Measurements from ENCODE around the gene RARRES1. TPM values are rescaled to one million over a fixed set of nuclear protein-coding genes. Genes with fewer than 3 reads are reported as not detected.

Gene RARRES1
- total and polyA plus RNA-seq, 7 donors: 0.69 to 28.1 (median 2.9) TPM

GRCh38 chr3:158658889-158659288 lies 73.4 kb downstream of the RARRES1 start:
- no peaks in the 10 kb centered on the region for H3K27me3 ChIP-seq (ENCODE audit: insufficient read depth in 3 of 3, low read length in 2 of 3)
- 92 to 95% (median 95%) methylated on average over 7 of the region's 7 CpGs for WGBS, 3 donors
- intact Hi-C loops (cut with DNase I): loop anchor here in 1 of 2 donors (5.0 kb wide), 1 partner anchor 133 kb away; no protein-coding TSS in a partner anchor
- TF ChIP-seq, protein P1, sequence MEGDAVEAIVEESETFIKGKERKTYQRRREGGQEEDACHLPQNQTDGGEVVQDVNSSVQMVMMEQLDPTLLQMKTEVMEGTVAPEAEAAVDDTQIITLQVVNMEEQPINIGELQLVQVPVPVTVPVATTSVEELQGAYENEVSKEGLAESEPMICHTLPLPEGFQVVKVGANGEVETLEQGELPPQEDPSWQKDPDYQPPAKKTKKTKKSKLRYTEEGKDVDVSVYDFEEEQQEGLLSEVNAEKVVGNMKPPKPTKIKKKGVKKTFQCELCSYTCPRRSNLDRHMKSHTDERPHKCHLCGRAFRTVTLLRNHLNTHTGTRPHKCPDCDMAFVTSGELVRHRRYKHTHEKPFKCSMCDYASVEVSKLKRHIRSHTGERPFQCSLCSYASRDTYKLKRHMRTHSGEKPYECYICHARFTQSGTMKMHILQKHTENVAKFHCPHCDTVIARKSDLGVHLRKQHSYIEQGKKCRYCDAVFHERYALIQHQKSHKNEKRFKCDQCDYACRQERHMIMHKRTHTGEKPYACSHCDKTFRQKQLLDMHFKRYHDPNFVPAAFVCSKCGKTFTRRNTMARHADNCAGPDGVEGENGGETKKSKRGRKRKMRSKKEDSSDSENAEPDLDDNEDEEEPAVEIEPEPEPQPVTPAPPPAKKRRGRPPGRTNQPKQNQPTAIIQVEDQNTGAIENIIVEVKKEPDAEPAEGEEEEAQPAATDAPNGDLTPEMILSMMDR (IDR thresholded peaks at IDR 0.05): no peak
- H3K9me3 ChIP-seq: no peaks in the 10 kb centered on the region
- H3K27ac ChIP-seq: no peak overlapping the region
- H3K36me3 ChIP-seq (ENCODE audit: insufficient read depth in 1 of 2, low read depth in 1 of 2): peaks cover 9 to 96% of the 10 kb centered on the region in 2 donors
- H3K4me1 ChIP-seq: no peaks in the 10 kb centered on the region
- no peak overlapping the region for H3K4me3 ChIP-seq
- DNase-seq (no peak), ATAC-seq (no peak)

DNA sequence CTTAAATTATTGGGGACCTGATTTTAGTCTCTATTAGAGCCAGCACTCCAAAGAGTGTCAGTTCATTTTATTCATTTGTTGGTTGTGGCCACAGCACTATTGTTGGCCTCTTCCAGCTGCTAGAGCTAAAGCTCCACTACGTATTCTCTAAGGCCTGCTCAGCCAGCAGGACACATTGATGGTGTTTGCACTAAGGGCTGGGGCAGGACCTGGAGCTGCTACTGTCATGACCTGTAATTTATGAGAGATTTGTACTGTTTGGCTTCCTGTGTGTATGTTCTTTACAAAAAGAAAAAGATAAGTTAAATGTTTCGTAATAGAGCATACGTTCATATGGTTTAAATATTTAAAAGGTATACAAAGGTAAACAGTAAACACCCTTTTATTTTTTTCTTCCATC lies 79.8 kb downstream of the RARRES1 start:
- Histone ChIP-seq H3K9me3 (no peaks in the 10 kb centered on the region), H3K4me1 (no peaks in the 10 kb centered on the region), H3K36me3 (ENCODE audit: insufficient read depth in 1 of 2, low read depth in 1 of 2) (peaks cover 7 to 96% of the 10 kb centered on the region in 2 donors), H3K27ac (no peak overlapping the region), H3K27me3 (ENCODE audit: insufficient read depth in 3 of 3, low read length in 2 of 3) (no peaks in the 10 kb centered on the region), H3K4me3 (no peak overlapping the region)
- 87 to 91% (median 87%) methylated on average over 3 of the region's 3 CpGs for WGBS, 3 donors
- TF ChIP-seq, protein P1 (IDR thresholded peaks at IDR 0.05): no peak
- no peak for ATAC-seq
- intact Hi-C loops (cut with DNase I): no loop called here
- DNase-seq: no peak

DNA sequence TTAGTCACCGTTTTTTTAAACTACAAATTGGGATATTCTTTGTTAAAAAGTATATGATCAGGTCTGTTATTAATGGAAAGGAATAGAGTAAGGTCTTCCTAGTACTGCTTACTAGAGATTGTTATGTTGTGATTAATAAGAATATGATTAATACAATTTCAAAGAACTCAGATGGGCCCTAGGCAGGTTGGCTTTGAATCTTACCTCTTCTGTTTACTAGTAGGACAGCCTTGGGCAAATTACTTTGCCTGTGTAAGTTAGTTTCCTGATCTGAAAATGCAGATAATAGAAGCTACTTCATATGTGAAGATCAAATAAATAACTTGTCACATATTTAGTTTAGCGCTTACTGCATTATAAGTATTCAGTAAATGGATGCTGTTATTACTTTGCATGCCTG lies 81.1 kb downstream of the RARRES1 start:
- DNase-seq: no peak
- Histone ChIP-seq H3K36me3 (ENCODE audit: insufficient read depth in 1 of 2, low read depth in 1 of 2) (peaks cover 5 to 96% of the 10 kb centered on the region in 2 donors), H3K27ac (no peak overlapping the region), H3K4me1 (peaks cover 9% of the 10 kb centered on the region), H3K27me3 (ENCODE audit: insufficient read depth in 3 of 3, low read length in 2 of 3) (no peaks in the 10 kb centered on the region), H3K9me3 (no peaks in the 10 kb centered on the region), H3K4me3 (no peak overlapping the region)
- ATAC-seq: no peak
- intact Hi-C loops (cut with DNase I): no loop called here
- 93 to 98% (median 96%) methylated on average over 2 of the region's 2 CpGs for WGBS, 3 donors
- TF ChIP-seq, protein P1 (IDR thresholded peaks at IDR 0.05): no peak

GRCh38 chr3:158649791-158650190 lies 82.5 kb downstream of the RARRES1 start:
- DNase-seq: no peak
- no peak overlapping the region for H3K4me3 ChIP-seq
- WGBS, 3 donors: 64 to 73% (median 70%) methylated on average over 4 of the region's 4 CpGs
- no peaks in the 10 kb centered on the region for H3K27me3 ChIP-seq (ENCODE audit: insufficient read depth in 3 of 3, low read length in 2 of 3)
- intact Hi-C loops (cut with DNase I): no loop called here
- no peaks in the 10 kb centered on the region for H3K9me3 ChIP-seq
- H3K27ac ChIP-seq: no peak overlapping the region
- peaks cover 19% of the 10 kb centered on the region for H3K4me1 ChIP-seq
- no peak for ATAC-seq
- TF ChIP-seq, protein P1 (IDR thresholded peaks at IDR 0.05): no peak
- peaks cover 9 to 87% of the 10 kb centered on the region in 2 donors for H3K36me3 ChIP-seq (ENCODE audit: insufficient read depth in 1 of 2, low read depth in 1 of 2)

Other genes with a start within 250 kb of the RARRES1 start
- 10 to 100 TPM; 15.4 to 37.4 (median 20.8) TPM for gene MLF1, start 161.3 kb downstream of the RARRES1 start, total RNA-seq
- 100 to 1,000 TPM in 1 of 3 donors, 10 to 100 TPM in 1, 1 to 10 TPM in 1; 4.9 to 117 (median 35.0) TPM for gene MLF1, start 161.3 kb downstream of the RARRES1 start, polyA plus RNA-seq
- 10 to 100 TPM; 55.9 to 83.3 (median 69.2) TPM for gene GFM1, start 87.9 kb downstream of the RARRES1 start, total RNA-seq
- gene GFM1, start 87.9 kb downstream of the RARRES1 start, polyA plus RNA-seq: 10 to 100 TPM; 49.3 to 64.0 (median 55.4) TPM
- 1 to 10 TPM; 1.8 to 6.7 (median 3.6) TPM for gene LXN, start 59.8 kb downstream of the RARRES1 start, total RNA-seq
- 1 to 10 TPM; 1.6 to 4.3 (median 3.2) TPM for gene LXN, start 59.8 kb downstream of the RARRES1 start, polyA plus RNA-seq
- 10 to 100 TPM; 10.6 to 19.6 (median 16.1) TPM for gene MFSD1, start 69.6 kb upstream of the RARRES1 start, total RNA-seq
- 10 to 100 TPM; 13.0 to 29.6 (median 27.9) TPM for gene MFSD1, start 69.6 kb upstream of the RARRES1 start, polyA plus RNA-seq

Measured in psoas muscle (tissue), 8 donors.